ENCODE data around the gene PDZRN3. TPM values are rescaled to one million over a fixed set of nuclear protein-coding genes. Genes with fewer than 3 reads are reported as not detected.

The PDZRN3 gene
- total RNA-seq, 4 donors from 2014 or later = 227 to 305 (median 265) TPM

- H3K9me3 ChIP-seq = no peaks in the 10 kb centered on the region
- peaks cover 0 to 77% of the 10 kb centered on the region in 2 donors for H3K36me3 ChIP-seq
- TF ChIP-seq POLR2A (IDR thresholded peaks at IDR 0.05) (no peak), POLR2AphosphoS5 (IDR thresholded peaks at IDR 0.05) (no peak), EP300 (IDR thresholded peaks at IDR 0.05) (no peak), CTCF (IDR thresholded peaks at IDR 0.05) (no peak)
- H3K27me3 ChIP-seq = no peaks in the 10 kb centered on the region
- peaks cover 0 to 7% (median 0%) of the 10 kb centered on the region in 3 donors for H3K4me1 ChIP-seq
- no peak overlapping the region for H3K27ac ChIP-seq
- 90% methylated on average over 18 of the region's 47 CpGs; no CpG with 5 or more reads in 1 of the 2 donors for WGBS, 2 donors (ENCODE audit: low coverage in 1 of 2)
- no peak for ATAC-seq
- no peak overlapping the region for H3K4me3 ChIP-seq
Measured at GRCh38 chr3:73383470-73384049, 241.2 kb downstream of the PDZRN3 start.

GRCh38 chr3:73381551-73381950 is 243.2 kb downstream of the PDZRN3 start:
- WGBS, 2 donors (ENCODE audit: low coverage in 1 of 2) = 89 to 91% methylated on average over 2 of the region's 2 CpGs
- H3K36me3 ChIP-seq = peaks cover 0 to 57% of the 10 kb centered on the region in 2 donors
- TF ChIP-seq CTCF (IDR thresholded peaks at IDR 0.05) (no peak), POLR2A (IDR thresholded peaks at IDR 0.05) (no peak), POLR2AphosphoS5 (IDR thresholded peaks at IDR 0.05) (no peak), EP300 (IDR thresholded peaks at IDR 0.05) (no peak)
- H3K27me3 ChIP-seq = no peaks in the 10 kb centered on the region
- H3K27ac ChIP-seq = no peak overlapping the region
- no peak for ATAC-seq
- peaks cover 0 to 7% (median 0%) of the 10 kb centered on the region in 3 donors for H3K4me1 ChIP-seq
- no peaks in the 10 kb centered on the region for H3K9me3 ChIP-seq
- H3K4me3 ChIP-seq = no peak overlapping the region

GRCh38 chr3:73380735-73381532 is 243.8 kb downstream of the PDZRN3 start:
- Histone ChIP-seq H3K4me3 (no peak overlapping the region), H3K36me3 (peaks cover 0 to 53% of the 10 kb centered on the region in 2 donors), H3K27ac (no peak overlapping the region), H3K9me3 (no peaks in the 10 kb centered on the region), H3K27me3 (no peaks in the 10 kb centered on the region), H3K4me1 (peaks cover 0 to 7% (median 0%) of the 10 kb centered on the region in 3 donors)
- ATAC-seq = no peak
- TF ChIP-seq POLR2A (IDR thresholded peaks at IDR 0.05) (no peak), CTCF (IDR thresholded peaks at IDR 0.05) (no peak), POLR2AphosphoS5 (IDR thresholded peaks at IDR 0.05) (no peak), EP300 (IDR thresholded peaks at IDR 0.05) (no peak)
- WGBS, 2 donors (ENCODE audit: low coverage in 1 of 2) = 83 to 85% methylated on average over 14 to 15 of the region's 15 CpGs

GRCh38 chr3:73379465-73379864 is 245.3 kb downstream of the PDZRN3 start:
- Histone ChIP-seq H3K4me1 (no peaks in the 10 kb centered on the region), H3K4me3 (no peak overlapping the region), H3K9me3 (no peaks in the 10 kb centered on the region), H3K36me3 (peaks cover 0 to 38% of the 10 kb centered on the region in 2 donors), H3K27ac (no peak overlapping the region), H3K27me3 (no peaks in the 10 kb centered on the region)
- no peak for ATAC-seq
- TF ChIP-seq POLR2AphosphoS5 (IDR thresholded peaks at IDR 0.05) = no peak
- TF ChIP-seq POLR2A (IDR thresholded peaks at IDR 0.05) = no peak
- TF ChIP-seq EP300 (IDR thresholded peaks at IDR 0.05) = no peak
- TF ChIP-seq CTCF (IDR thresholded peaks at IDR 0.05) = no peak
- 61 to 70% methylated on average over 2 of the region's 2 CpGs for WGBS, 2 donors (ENCODE audit: low coverage in 1 of 2)
